ENCODE data around the gene HMX3.

The HMX3 gene

DNA sequence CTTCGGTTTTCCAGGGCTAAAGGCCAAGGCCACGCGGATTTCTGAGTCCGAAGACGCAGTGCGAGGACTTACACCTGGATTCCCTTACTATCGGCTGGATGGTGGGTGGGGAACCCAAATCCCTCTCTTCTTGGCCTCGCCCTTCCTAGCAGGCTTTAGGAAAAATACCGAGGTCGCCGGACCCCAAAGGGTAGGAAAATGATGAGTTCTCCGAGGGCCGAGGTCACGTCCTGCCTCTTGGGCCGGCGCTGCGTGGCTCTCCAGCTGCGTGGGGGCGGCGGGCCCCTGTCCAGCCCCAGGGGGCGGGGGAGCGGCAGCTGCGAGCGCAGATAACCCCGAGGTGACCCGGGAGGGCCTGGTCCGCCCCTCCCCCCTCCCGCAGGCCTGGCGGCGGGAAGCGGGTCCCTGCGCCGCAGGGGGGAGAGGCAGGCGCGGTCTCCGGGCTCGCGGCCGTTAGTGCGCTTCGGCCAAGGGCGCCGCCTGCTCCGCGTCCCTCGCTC is 805 bp upstream of the HMX3 start:
- no peak for DNase-seq

DNA sequence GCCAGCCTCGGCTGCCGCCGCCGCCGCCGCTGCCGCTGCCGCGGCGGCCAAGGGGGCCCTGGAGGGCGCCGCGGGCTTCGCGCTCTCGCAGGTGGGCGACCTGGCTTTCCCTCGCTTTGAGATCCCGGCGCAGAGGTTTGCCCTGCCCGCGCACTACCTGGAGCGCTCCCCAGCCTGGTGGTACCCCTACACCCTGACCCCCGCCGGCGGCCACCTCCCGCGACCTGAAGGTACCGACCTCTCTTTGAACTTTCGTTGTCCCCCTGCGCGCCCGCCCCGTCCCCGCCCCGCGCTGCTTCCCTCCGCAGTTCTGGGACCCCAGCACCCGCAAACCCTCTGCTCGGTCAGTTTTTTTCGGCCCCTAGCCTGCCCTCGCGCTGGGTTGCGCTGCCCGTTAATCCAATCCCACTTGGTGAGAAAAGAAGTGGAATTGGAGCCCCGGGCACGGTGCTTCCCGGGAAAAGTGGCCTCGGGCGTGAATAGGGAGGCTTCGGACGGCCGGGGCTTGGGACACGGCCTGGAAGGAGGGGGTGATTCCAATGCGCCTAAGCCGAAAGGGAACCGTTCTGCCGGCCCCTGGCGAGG is 543 bp downstream of the HMX3 start:
- DNase-seq = no peak

DNA sequence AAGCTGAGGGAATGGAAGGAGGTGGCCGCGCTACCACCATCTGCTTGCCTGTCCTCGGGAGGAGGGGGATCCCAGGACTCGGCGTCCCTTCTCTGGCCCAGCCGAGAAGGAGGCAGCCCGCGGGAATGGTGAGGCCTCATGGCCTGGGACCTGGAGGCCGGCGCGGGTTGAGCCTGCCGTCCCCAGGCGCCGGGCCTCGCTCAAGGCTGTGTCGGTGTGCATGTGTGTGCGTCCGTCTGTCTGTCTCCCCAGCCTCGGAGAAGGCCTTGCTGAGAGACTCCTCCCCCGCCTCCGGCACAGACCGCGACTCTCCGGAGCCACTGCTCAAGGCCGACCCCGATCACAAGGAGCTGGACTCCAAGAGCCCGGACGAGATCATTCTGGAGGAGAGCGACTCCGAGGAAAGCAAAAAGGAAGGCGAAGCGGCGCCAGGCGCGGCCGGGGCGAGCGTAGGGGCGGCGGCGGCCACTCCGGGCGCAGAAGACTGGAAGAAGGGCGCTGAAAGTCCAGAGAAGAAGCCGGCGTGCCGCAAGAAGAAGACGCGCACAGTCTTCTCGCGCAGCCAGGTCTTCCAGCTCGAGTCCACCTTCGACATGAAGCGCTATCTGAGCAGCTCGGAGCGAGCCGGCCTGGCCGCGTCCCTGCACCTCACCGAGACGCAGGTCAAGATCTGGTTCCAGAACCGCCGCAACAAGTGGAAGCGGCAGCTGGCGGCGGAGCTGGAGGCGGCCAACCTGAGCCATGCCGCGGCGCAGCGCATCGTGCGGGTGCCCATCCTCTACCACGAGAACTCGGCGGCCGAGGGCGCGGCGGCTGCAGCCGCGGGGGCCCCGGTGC is 1.3 kb downstream of the HMX3 start:
- DNase-seq = peak in 1 of 2 donors; percentile 34

DNA sequence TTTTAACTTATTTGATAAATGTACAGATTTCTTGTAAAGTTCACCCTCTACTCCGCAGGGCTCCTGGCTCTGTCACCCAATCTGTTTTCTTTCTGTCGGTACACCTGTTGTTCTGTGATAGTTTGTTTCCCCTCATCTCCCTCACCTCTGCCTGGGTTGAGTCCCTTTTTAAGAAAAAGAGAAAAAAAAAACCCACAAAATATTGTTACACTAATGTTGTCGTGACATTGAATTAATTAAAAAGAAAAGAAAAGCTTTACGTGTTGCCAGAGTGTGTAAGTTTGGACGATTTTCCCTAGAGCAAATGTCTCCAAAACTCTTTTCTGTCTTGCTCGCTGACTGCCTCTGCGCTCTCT is 3.4 kb downstream of the HMX3 start:
- DNase-seq = no peak

DNA sequence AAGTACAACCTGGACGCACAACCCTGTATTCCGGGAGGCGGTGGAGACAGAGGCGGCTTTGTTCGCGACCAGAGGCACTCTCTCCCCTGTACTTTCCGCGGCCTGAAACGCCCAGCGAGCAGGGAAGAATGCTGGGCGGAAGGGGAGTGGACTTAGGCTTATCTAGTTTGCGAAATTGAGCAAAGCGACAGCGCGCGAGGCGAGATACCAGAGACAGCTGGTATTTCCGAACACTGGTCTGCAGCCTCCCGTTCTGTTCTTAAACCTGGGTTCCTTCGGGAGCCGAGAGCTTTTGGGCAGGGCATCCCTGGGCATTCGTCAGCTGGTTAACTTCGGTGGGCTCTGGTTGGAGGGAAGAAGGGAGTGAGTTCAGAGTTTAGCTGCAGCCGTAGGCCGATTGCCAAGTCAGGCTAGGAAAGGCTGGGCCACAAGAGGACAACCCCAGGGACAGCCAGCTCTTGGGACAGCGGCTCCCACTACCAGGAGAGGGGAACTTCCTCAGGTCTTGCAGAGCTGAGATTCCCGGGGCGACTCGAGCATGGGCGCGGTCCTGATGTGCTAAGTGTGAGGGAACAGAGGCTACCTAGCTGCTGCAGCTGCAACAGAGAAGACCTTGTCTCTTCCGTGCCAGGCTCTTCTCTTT is 3.9 kb downstream of the HMX3 start:
- no peak for DNase-seq

DNA sequence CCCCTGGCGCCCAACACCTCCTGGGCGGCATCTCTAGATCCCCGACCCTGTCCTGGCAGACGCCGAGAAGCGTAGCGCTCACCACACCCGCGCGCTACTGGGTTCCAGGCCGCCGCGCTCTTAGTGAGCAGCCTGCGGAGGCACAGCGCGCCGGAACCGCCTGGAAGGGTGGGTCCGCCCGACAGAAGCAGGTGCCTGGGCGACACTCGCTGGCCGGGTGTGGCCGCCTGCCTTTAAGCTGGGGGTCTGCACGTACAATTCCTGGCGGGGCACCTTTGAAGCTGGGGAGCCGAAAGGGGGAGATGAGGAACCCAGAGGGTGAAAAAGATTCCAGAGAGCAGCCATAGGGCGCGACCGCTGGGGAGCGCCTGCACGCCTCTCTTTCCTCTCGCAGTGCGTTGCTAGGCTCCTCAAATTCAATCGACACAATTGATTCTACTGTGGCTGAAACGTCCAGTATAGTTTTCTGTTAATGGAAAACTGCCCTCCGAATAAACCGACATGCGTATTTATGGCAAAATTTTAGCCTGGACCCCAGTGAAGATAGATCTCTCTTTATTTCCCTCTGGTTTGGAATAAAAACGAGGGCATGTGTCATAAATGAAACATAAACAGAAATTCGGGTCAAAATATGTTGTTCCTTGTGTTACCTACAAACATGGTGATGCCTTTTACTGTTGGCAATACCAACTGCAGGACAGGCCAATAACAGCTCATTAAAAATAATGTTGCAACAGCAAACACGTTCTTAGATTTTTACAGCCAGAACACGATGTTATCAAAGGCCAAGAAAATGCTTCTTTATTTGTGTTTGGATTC is 4.6 kb downstream of the HMX3 start:
- DNase-seq = no peak

DNA sequence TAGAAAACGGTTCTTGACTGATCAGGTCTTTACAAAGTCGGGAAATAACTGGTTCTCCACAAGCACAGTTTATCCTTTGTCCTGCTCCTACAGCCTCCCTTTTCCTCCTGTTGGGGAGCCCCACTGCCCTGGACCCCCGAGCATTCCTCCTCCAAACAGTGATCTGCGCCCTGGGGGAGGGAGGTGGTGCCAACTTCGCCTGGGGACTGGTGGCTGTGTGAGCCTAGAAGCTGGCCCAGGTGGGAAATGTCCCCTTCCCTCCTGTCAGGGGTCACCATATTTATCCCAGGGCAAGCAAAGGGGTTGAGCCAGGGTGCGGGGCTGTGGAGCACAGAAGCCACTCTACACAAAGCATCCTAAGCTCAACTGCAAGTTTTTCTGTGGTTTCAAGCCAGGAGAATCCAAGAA is 5.2 kb downstream of the HMX3 start:
- no peak for DNase-seq

DNA sequence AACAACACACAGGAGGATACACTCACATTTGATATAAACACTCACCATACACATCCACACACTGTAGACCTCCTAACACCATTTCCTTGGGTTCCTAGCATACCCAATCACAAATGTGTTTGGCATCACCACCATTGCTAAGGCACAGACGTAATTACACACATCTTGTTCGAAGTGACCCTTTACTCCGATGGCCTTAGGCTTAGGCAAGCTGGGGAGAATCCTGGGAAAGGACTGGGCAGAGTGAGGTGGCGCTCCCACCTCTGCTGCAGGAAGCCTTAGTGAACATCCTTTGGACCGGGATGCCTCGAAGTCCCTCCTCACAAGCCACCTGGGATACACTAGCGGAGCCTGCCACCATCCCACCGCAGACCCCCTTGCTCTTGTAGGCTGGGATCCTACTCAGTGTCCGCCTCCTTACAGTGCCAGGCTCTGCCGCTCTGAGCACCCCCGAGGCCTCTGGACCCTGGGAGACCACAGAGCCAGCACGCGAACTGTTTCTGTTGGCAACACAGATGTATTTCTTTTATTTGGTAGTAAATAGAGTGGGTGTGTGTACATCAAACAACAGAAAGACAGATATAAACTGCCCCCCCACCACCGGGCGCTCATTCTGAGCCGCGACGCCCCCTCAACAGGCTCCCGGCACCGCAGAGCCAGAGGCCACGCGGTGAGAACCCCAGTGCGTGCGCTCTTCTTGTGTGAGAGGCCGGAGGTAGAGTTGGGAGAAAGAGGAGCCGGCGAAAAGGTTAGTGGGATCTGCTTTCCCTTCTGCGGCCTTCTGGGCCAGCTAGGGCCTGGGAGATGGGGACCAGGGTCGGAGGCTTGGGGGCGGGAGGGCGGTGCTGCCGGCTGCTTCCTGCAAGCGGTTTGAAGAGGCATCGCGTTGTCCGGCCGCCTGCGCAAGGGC is 6.3 kb downstream of the HMX3 start:
- no peak for DNase-seq

DNA sequence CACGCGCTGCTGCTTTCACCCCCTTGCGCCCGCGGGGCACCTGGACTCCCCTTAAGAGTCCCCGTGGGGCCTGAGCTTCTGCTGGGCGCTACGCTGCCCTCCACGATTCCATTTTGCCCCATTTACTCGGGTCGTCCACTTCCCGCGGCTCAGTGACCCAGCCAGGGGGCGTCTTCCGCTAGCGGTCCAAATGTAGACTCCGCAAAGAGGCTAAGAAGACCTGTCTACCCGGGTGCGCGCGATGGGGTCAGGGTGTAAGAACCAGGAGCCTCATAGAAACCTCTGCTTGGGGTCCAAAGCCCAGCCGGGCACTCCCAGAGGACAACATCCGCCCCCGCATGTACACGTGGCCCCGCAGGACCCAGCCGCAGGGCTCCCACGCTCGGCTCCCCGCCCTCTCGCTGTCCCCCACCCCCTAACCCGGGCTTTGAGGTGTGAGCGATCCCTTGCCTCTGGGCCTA is 7.0 kb downstream of the HMX3 start:
- DNase-seq = no peak

DNA sequence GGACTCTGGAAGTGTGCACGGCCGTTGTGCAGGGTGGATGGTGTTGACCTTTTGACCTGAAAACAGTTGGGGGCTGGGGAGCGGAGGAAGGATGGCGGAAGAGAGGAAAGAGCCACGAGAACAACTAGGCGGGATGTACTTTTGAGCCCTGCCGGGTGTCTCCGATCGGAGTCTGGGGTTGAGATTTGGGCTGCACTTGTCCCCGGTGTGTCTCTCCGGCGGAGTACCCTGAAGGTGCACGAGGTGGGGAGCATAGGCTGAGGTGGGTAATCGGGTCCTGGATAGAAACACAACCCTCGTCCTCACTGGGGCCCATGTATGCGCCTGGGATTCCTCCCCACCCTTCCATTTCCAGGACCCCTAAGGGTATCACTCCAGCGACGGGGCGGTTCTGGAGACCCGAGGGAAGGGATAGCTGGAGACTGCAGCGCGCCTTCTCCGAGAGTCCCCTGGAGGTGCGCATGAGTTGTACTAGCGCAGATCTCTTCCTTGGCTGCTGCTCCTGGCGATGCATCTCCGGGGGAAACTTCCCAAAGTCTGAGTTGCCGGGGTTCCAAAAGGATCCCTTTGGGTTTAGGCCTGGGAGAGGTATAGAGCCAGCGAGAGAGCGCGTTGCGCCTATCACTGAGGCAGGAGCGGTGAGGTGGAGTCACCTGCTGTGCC is 7.5 kb downstream of the HMX3 start:
- no peak for DNase-seq

DNA sequence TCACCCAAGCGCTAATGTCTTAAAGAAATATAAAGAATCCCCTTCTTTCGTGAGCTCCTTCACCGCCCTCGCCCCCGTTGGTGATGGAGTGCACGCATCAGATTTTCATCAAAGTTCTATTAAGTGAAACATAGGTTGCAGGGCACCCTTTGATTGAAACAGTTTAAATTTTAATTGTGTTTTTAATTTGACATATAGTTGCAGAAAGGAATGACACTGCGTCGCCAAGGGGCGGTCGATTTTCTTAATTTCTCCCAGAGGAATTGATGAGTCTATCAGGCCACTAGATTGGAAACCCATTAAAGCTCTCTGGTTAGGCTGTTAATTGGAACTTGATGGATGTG is 8.0 kb downstream of the HMX3 start:
- DNase-seq = no peak

DNA sequence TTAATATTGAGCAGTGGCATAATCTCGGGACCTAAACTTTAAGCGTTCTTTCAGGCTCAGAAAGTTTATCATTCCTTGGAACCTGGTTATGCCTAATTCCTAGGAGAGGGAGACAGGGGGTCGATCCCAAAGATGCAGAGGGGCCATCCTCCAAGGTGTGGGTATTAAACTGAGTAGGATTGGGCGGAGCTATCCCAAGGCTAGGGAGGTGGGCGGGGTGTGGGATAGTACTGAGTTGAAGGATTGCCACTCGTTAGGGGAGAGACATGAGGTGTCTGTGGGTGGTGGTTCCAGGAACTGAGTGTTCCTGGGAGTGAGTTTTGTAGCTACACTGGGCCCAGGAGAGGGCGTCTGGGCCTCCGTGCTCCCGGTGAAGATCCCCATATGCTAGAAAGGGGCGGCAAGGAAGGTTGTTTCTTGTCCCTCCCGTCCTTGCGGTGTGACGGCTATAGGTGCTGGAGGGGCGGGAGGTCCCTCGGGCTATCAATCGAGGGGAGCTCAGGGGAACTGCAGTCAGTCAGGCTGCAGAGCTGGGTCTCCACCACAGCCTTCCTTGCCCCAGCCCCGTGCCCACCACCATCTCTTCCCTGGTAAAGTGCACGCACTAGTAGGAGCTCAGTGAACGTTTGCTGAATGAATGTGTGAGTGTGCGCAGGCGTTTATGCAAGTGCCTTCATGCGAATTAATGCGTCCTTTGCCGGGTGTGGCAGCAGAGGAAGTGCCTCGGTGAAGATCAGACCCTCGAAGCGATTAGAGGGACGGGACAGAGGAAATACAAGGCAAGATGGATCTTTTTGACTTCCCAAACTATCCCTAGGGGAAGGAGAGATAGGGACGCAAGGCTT is 9.1 kb downstream of the HMX3 start:
- no peak for DNase-seq

DNA sequence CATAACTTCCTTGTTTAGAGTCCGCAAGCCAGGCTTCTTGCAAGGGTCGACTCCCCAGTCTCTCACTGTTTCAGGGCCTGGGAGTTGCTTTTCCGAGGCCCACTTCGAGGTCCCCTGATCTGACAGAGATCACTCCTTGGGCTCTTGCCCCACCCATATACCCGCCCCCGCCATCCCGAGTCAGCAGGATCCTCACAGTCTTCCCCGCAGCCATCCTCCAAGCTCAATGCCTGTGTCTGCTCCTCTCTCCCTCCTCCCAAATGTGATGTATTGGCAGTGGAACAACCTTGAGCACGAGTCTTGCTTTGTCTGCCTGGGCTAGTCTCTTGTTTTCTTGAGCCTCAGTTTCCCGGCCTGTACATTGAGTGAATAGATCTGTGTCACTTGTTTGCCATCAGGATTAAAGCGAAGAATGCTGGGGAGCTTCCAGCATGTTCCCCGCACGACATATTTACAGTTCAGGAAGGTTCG is 9.8 kb downstream of the HMX3 start:
- DNase-seq = no peak

DNA sequence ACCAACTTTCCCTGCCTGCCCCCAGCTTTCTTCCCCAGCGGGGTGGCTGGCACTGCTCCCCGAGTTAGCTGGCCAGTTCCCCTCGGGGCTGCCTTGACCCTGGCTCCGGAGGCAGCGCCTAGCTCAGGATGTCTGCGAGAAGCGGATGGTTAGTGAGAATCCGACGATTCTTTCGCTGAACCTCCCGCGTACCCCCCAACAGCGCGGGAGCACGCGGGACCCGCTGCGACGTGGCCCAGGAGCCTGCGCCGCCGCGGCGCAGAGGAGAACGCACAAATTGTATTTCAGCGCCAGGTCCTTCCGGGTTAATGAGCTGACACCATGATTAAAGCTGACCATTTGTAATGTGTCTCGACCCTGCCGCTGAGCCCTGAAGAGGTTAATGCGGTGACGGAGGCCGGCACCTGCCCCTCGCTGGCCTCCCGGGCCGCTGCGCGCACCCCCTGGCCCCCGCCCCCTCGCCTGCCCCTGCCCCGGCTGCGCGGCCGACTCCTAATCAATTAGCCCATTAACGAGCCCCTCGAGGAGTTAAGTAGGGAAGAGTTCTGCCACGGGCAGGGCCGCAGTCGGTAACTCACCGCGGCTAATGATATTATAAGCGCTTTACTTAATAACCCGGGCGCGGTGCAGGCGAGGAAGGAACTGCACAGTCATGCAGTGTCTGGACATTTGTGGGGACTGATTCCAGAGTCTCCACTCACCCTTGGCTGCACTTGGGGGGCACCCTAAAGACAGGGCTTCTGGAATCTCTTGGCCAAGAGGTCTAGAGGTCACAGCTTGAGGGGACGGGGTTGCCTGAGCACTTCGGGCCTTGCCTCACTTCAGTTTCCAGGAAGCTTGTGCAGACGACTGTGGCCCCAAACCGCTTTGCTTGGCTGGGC is 10.5 kb downstream of the HMX3 start:
- DNase-seq = no peak

DNA sequence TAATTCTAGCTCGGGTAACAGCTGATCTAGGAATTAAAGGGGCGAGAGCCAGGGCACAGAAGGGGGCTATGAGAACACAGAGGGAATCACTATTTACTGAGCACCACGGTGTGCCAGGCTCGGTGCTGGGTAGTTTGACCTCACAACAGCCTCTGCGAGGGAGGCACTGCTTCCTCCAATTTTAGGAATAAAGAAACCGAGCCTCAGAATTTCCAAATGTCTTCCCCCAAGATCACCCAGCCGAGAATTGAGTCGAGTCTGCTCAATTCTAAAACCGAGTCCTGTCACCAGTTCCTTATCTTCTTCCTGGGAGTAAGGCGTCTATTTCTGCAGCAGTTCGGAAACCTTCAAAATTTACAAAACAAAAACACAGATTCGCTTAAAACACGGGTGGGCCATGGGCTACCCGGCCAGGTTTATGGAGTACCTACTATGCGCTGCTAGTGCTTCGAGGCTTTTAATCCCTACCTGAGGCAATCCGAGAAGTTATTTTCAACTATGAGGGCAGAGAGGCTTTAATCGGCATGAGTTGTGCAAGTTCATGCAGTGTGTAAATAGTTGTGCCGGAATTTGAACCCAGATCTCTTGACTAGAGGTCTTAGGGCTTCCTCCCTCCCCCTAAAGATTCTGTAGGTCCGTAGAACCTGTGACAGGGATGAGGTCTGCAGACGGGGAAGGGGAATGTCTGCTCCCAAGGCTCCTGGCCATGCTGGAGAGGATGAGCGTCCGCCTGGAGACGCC is 11.3 kb downstream of the HMX3 start:
- no peak for DNase-seq

DNA sequence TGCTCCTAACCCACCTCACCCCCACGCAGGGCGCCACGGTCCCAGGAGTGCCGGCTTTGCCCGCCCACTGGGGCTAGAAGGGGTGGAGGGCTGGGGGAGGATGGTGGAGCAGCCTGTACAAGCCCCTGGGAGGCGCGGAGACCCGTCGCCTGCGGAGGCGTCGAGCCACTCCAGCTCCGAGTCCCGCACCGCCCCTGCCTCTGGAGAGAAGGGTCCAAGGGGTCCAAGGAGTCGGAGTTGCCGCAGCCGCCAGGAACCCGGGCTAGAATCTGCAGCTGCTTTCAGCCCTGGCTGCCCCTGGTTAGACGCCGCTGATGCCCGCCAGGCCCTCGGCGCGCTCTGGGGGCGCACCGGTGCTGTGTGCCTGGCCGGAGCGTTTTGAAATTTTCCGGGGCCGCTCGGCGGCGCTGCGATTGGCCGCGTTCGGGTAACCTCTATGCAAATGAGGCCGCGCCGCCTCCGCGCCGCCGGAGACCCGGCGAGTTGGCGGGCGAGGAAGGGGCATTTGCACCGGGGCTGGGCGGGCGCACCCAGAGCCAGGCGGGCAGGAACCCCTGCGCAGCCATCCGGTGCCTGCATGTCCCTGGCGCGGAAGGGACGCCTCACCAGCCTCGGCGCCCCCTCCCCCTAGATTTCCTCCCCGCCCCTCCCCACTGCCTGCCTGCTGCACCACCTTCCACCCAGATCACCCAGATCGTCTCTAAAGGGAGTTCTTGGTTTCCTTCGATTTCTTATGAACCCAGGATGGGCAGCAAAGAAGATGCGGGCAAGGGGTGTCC is 12.1 kb downstream of the HMX3 start, which contains the start of gene HMX2:
HMX2 (plus strand) TSS at position 502 of the 779 bp plus-strand sequence; CDS start at position 745, 243 bp downstream.
- peak; percentile 35 to 65 for DNase-seq

DNA sequence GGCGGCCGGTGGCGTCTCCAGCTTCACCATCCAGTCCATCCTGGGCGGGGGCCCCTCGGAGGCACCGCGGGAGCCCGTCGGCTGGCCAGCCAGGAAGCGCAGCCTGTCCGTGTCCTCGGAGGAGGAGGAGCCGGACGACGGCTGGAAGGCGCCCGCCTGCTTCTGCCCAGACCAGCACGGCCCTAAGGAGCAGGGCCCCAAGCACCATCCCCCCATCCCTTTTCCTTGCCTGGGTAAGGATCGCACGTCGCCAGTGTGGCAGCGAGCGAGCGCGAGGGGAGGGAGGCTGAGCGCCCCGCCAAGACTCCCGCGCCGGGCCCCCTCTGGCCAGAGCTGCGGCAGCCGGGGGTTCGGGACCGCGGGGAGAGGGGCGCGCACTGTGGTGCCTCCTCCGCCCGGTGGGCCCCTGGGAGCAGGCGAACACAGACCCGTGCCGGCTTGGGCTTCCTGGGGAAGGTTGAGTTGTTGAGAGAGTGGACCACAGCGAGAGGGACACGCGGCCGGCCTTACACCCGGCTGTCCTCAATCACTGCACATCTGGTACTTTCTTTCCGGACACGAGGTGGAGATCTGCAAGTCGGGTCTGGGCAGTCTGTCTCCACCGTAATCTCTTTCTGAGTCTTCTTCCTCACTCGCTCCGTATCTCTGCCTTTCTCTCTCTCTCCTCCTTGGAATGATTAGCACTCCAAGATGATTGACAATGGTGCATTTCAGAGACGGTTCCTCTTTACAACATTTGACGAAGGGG is 12.8 kb downstream of the HMX3 start:
- DNase-seq = no peak

Data from stimulated activated CD4-positive, alpha-beta T cell treated with anti-CD3 and anti-CD28 coated beads, Interleukin-2, amount 100 ng/mL, for 24 hours (primary cell).